ENCODE data around the gene CASZ1.

Gene CASZ1

GRCh38 chr1:10744029-10744428 is 52.4 kb downstream of the CASZ1 start:
- no peak for DNase-seq

- DNase-seq = no peak
These were observed 54.8 kb downstream of the CASZ1 start for GRCh38 chr1:10741696-10742095.

- DNase-seq = no peak
These were observed 56.3 kb downstream of the CASZ1 start for GRCh38 chr1:10740123-10740522.

- no peak for DNase-seq
These were observed 56.9 kb downstream of the CASZ1 start for GRCh38 chr1:10739589-10739988.

GRCh38 chr1:10738061-10739058 is 58.1 kb downstream of the CASZ1 start:
- DNase-seq = no peak

GRCh38 chr1:10737651-10738050 is 58.8 kb downstream of the CASZ1 start:
- no peak for DNase-seq

- no peak for DNase-seq
These were observed 59.5 kb downstream of the CASZ1 start for GRCh38 chr1:10736634-10737586.

- DNase-seq = no peak
These were observed 60.7 kb downstream of the CASZ1 start for GRCh38 chr1:10735563-10736305.

GRCh38 chr1:10734962-10735544 is 61.4 kb downstream of the CASZ1 start:
- DNase-seq = no peak

- DNase-seq = no peak
These were observed 62.1 kb downstream of the CASZ1 start for GRCh38 chr1:10734375-10734774.

- no peak for DNase-seq
These were observed 62.7 kb downstream of the CASZ1 start for GRCh38 chr1:10733474-10734366.

GRCh38 chr1:10730985-10731384 is 65.5 kb downstream of the CASZ1 start:
- DNase-seq = peak; percentile 86

- DNase-seq = no peak
These were observed 67.6 kb downstream of the CASZ1 start for GRCh38 chr1:10728595-10729410.

- DNase-seq = no peak
These were observed 68.7 kb downstream of the CASZ1 start for GRCh38 chr1:10727751-10728232.

GRCh38 chr1:10726355-10726754 is 70.1 kb downstream of the CASZ1 start:
- no peak for DNase-seq

GRCh38 chr1:10724948-10725847 is 71.2 kb downstream of the CASZ1 start:
- peak; percentile 86 for DNase-seq

GRCh38 chr1:10724511-10724910 is 71.9 kb downstream of the CASZ1 start:
- no peak for DNase-seq

- DNase-seq = peak; percentile 13
These were observed 72.4 kb downstream of the CASZ1 start for GRCh38 chr1:10724052-10724494.

- DNase-seq = no peak
These were observed 73.1 kb downstream of the CASZ1 start for GRCh38 chr1:10723317-10723716.
